ENCODE results near the gene QSER1.
"Not testable (repeated sequence)": the region's sequence is repeated elsewhere in the genome, so short reads cannot be mapped to it uniquely, and the experiment has no call there.

QSER1 gene

GRCh38 chr11:32935462-32936029 lies 42.9 kb downstream of the QSER1 start:
- no peak for DNase-seq (ENCODE audit: low spot score)

- DNase-seq (ENCODE audit: low spot score), result not testable (repeated sequence)
Measured at GRCh38 chr11:32936178-32936577, 43.6 kb downstream of the QSER1 start.

GRCh38 chr11:32937283-32937682 lies 44.7 kb downstream of the QSER1 start:
- not testable (repeated sequence) for DNase-seq (ENCODE audit: low spot score)

GRCh38 chr11:32939046-32939445 lies 46.4 kb downstream of the QSER1 start:
- peak; percentile 6 for DNase-seq (ENCODE audit: low spot score)

GRCh38 chr11:32939866-32940265 lies 47.3 kb downstream of the QSER1 start:
- no peak for DNase-seq (ENCODE audit: low spot score)

GRCh38 chr11:32940865-32941264 lies 48.3 kb downstream of the QSER1 start:
- DNase-seq (ENCODE audit: low spot score), result no peak

GRCh38 chr11:32947978-32948377 lies 55.4 kb downstream of the QSER1 start:
- no peak for DNase-seq (ENCODE audit: low spot score)

- no peak for DNase-seq (ENCODE audit: low spot score)
Measured at GRCh38 chr11:32949739-32950138, 57.1 kb downstream of the QSER1 start.

- no peak for DNase-seq (ENCODE audit: low spot score)
Measured at GRCh38 chr11:32952421-32952820, 59.8 kb downstream of the QSER1 start.

GRCh38 chr11:32953700-32954099 lies 61.1 kb downstream of the QSER1 start:
- no peak for DNase-seq (ENCODE audit: low spot score)

GRCh38 chr11:32960553-32961164 lies 68.0 kb downstream of the QSER1 start:
- DNase-seq (ENCODE audit: low spot score), result peak; percentile 52

- DNase-seq (ENCODE audit: low spot score), result no peak
Measured at GRCh38 chr11:32962016-32962415, 69.4 kb downstream of the QSER1 start.

GRCh38 chr11:32963721-32964120 lies 71.1 kb downstream of the QSER1 start:
- no peak for DNase-seq (ENCODE audit: low spot score)

GRCh38 chr11:32968541-32968940 lies 75.9 kb downstream of the QSER1 start:
- DNase-seq (ENCODE audit: low spot score), result no peak

- DNase-seq (ENCODE audit: low spot score), result not testable (repeated sequence)
Measured at GRCh38 chr11:32972233-32972632, 79.6 kb downstream of the QSER1 start.

- DNase-seq (ENCODE audit: low spot score), result no peak
Measured at GRCh38 chr11:32972781-32973180, 80.2 kb downstream of the QSER1 start.

- no peak for DNase-seq (ENCODE audit: low spot score)
Measured at GRCh38 chr11:32982626-32983025, 90.0 kb downstream of the QSER1 start.

GRCh38 chr11:32983506-32983905 lies 90.9 kb downstream of the QSER1 start:
- no peak for DNase-seq (ENCODE audit: low spot score)

- no peak for DNase-seq (ENCODE audit: low spot score)
Measured at GRCh38 chr11:32985600-32985999, 93.0 kb downstream of the QSER1 start.

GRCh38 chr11:32987851-32988250 lies 95.2 kb downstream of the QSER1 start:
- DNase-seq (ENCODE audit: low spot score), result no peak

GRCh38 chr11:32990481-32990880 lies 97.9 kb downstream of the QSER1 start:
- no peak for DNase-seq (ENCODE audit: low spot score)

GRCh38 chr11:32991427-32991826 lies 98.8 kb downstream of the QSER1 start:
- DNase-seq (ENCODE audit: low spot score), result no peak

- no peak for DNase-seq (ENCODE audit: low spot score)
Measured at GRCh38 chr11:32991898-32992297, 99.3 kb downstream of the QSER1 start.

GRCh38 chr11:33000181-33000580 lies 107.6 kb downstream of the QSER1 start:
- peak; percentile 30 for DNase-seq (ENCODE audit: low spot score)
